Kidney glomerular epithelial cell (primary cell): ENCODE data around the gene FAM89B.
"Not testable (repeated sequence)": the region's sequence is repeated elsewhere in the genome, so short reads cannot be mapped to it uniquely, and the experiment has no call there.

ENCODE experiments used
- DNase-seq: peaks from one replicate; lab custom pipeline; 2025; lab: John Stamatoyannopoulos, UW

The FAM89B gene

GRCh38 chr11:65572356-65573051, at the start of gene FAM89B:
TSS of gene FAM89B (plus strand) at chr11:65572538. CDS start at chr11:65572670, 132 bp downstream.
- no peak for DNase-seq

GRCh38 chr11:65522718-65523630, 49.4 kb upstream of the FAM89B start:
- DNase-seq, result not testable (repeated sequence)

- DNase-seq, result not testable (repeated sequence)
Observed at GRCh38 chr11:65523631-65523968, 48.7 kb upstream of the FAM89B start.

GRCh38 chr11:65524014-65524740, 48.2 kb upstream of the FAM89B start:
- no peak for DNase-seq

- DNase-seq, result no peak
Observed at GRCh38 chr11:65524741-65525545, 47.4 kb upstream of the FAM89B start, which contains the start of gene SCYL1. TSS of gene SCYL1 (plus strand) at chr11:65525083. CDS start at chr11:65525154, 71 bp downstream.

GRCh38 chr11:65525546-65526480, 46.5 kb upstream of the FAM89B start:
- DNase-seq, result no peak

GRCh38 chr11:65526744-65527143, 45.6 kb upstream of the FAM89B start:
- DNase-seq, result no peak

- no peak for DNase-seq
Observed at GRCh38 chr11:65528819-65529350, 43.5 kb upstream of the FAM89B start.

- no peak for DNase-seq
Observed at GRCh38 chr11:65529475-65530156, 42.7 kb upstream of the FAM89B start.

- DNase-seq, result no peak
Observed at GRCh38 chr11:65530157-65530496, 42.2 kb upstream of the FAM89B start.

- no peak for DNase-seq
Observed at GRCh38 chr11:65532388-65533064, 39.8 kb upstream of the FAM89B start.

- DNase-seq, result no peak
Observed at GRCh38 chr11:65535102-65535501, 37.2 kb upstream of the FAM89B start.

- no peak for DNase-seq
Observed at GRCh38 chr11:65536412-65537295, 35.7 kb upstream of the FAM89B start.

GRCh38 chr11:65537296-65537597, 35.1 kb upstream of the FAM89B start:
- DNase-seq, result no peak

- DNase-seq, result no peak
Observed at GRCh38 chr11:65537620-65538231, 34.6 kb upstream of the FAM89B start.

- no peak for DNase-seq
Observed at GRCh38 chr11:65538232-65538914, 34.0 kb upstream of the FAM89B start.
